Endodermal cell (in vitro differentiated cells): ENCODE data around the gene ZMIZ1. TPM values are rescaled to one million over a fixed set of nuclear protein-coding genes. Genes with fewer than 3 reads are reported as not detected.
A peak's percentile ranks its signal among the peaks of the same experiment; 100 is the strongest.

Experiments used
- DNase-seq: peaks from one replicate; pipeline ENCODE4 v3.0.0-alpha.2; 2017
- H3K27ac ChIP-seq: 2 replicates; pipeline ENCODE4 v1.5.1; 2013; ENCODE audit warnings: mild to moderate bottlenecking, low read depth, low read length, moderate library complexity
- H3K27me3 ChIP-seq: 2 replicates; pipeline ENCODE4 v1.6.1; 2013; ENCODE audit warnings: mild to moderate bottlenecking, low read length, moderate library complexity; ENCODE audit not compliant: insufficient read depth, control insufficient read depth, poor library complexity, severe bottlenecking
- H3K36me3 ChIP-seq: 2 replicates; pipeline ENCODE4 v1.7.0; 2013; ENCODE audit warnings: mild to moderate bottlenecking, low read length, moderate library complexity; ENCODE audit not compliant: control insufficient read depth, insufficient read depth
- H3K4me1 ChIP-seq: one replicate; pipeline ENCODE4 v1.7.0; 2013; ENCODE audit warnings: low read length; ENCODE audit not compliant: control insufficient read depth, insufficient read depth
- H3K4me3 ChIP-seq: 2 replicates; pipeline ENCODE4 v1.5.1; 2013; ENCODE audit warnings: mild to moderate bottlenecking, low read length, moderate library complexity
- H3K9ac ChIP-seq: 2 replicates; pipeline ENCODE4 v1.6.1; 2013; ENCODE audit warnings: mild to moderate bottlenecking, low read length, moderate library complexity; ENCODE audit not compliant: poor library complexity, severe bottlenecking; ENCODE audit errors: extremely low read depth
- H3K9me3 ChIP-seq: 2 replicates; pipeline ENCODE4 v1.6.1; 2013; ENCODE audit warnings: mild to moderate bottlenecking, low read length, moderate library complexity; ENCODE audit not compliant: control insufficient read depth
- H3K27ac Mint-ChIP-seq: 2 replicates; pipeline ENCODE4 v1.8.0; 2020; ENCODE audit warnings: mixed read lengths
- H3K27me3 Mint-ChIP-seq: 2 replicates; pipeline ENCODE4 v1.8.0; 2021; ENCODE audit warnings: mild to moderate bottlenecking, mixed read lengths; ENCODE audit not compliant: insufficient read depth
- H3K36me3 Mint-ChIP-seq: 2 replicates; pipeline ENCODE4 v1.8.0; 2020; ENCODE audit warnings: low read depth, mixed read lengths
- H3K4me1 Mint-ChIP-seq: 2 replicates; pipeline ENCODE4 v1.8.0; 2020; ENCODE audit warnings: mixed read lengths
- H3K4me3 Mint-ChIP-seq: 2 replicates; pipeline ENCODE4 v1.8.0; 2020; ENCODE audit warnings: mild to moderate bottlenecking, moderate library complexity, mixed read lengths
- H3K9me3 Mint-ChIP-seq: 2 replicates; pipeline ENCODE4 v1.8.0; 2020; ENCODE audit warnings: mild to moderate bottlenecking, mixed read lengths
- CTCF ChIP-seq: fragments of 200-600 bp; sonication (generic); conservative IDR thresholded peaks from 2 replicates; pipeline ENCODE4 v1.5.0; 2021; ENCODE audit warnings: antibody characterized with exemption, mild to moderate bottlenecking
- WGBS, 2 experiments: methylation state at CpG; one replicate each; pipeline versions ENCODE4 v1.1.5 to v1.1.7; 2013; ENCODE audit warnings: missing lambda C conversion rate in 2 of 2, mixed read lengths in 1 of 2; ENCODE audit not compliant: insufficient coverage in 1 of 2, insufficient read length in 1 of 2; 5-methylcytosine and 5-hydroxymethylcytosine counted together
- total RNA-seq, 2 donors: library from RNA; stranded (reverse); fragmentation: NEBNext Ultra II Directional in 1 of 2; extraction: Animal tissue kit (Norgen Biotek cat#: 25700) in 1 of 2; gene quantifications; 2 replicates in 1 of 2; 3 replicates in 1 of 2; pipeline ENCODE4 v1.2.1, GENCODE V29; 2021

Gene ZMIZ1
- total RNA-seq, 2 donors from 2014 or later = 65.3 to 67.5 TPM

GRCh38 chr10:79226391-79227245 is 157.9 kb downstream of the ZMIZ1 start:
- H3K4me3 Mint-ChIP-seq = no peak overlapping the region
- H3K27me3 ChIP-seq = no peaks in the 10 kb centered on the region
- peaks cover 33% of the 10 kb centered on the region for H3K4me1 Mint-ChIP-seq
- H3K9me3 ChIP-seq = no peaks in the 10 kb centered on the region
- no peak overlapping the region for H3K27ac ChIP-seq
- H3K36me3 Mint-ChIP-seq = peaks cover 33% of the 10 kb centered on the region
- 96 to 100% methylated on average over 1 to 4 of the region's 4 CpGs for whole genome bisulfite sequencing, 2 experiments
- H3K9ac ChIP-seq = no peak overlapping the region
- TF ChIP-seq CTCF = no peak
- peaks cover 37% of the 10 kb centered on the region for H3K36me3 ChIP-seq
- no peaks in the 10 kb centered on the region for H3K9me3 Mint-ChIP-seq
- peaks cover 16% of the 10 kb centered on the region for H3K4me1 ChIP-seq
- DNase-seq = no peak
- no peak overlapping the region for H3K4me3 ChIP-seq
- no peaks in the 10 kb centered on the region for H3K27me3 Mint-ChIP-seq
- no peak overlapping the region for H3K27ac Mint-ChIP-seq

- no peak overlapping the region for H3K4me3 Mint-ChIP-seq
- peaks cover 5% of the 10 kb centered on the region for H3K4me1 ChIP-seq
- H3K27me3 Mint-ChIP-seq = no peaks in the 10 kb centered on the region
- TF ChIP-seq CTCF = no peak
- H3K36me3 Mint-ChIP-seq = peaks cover 43% of the 10 kb centered on the region
- H3K4me3 ChIP-seq = no peak overlapping the region
- H3K9ac ChIP-seq = no peak overlapping the region
- WGBS, 2 experiments = 83 to 87% methylated on average over 5 of the region's 5 CpGs
- H3K27ac Mint-ChIP-seq = peak overlapping the region; percentile 72
- H3K27me3 ChIP-seq = no peaks in the 10 kb centered on the region
- no peaks in the 10 kb centered on the region for H3K9me3 Mint-ChIP-seq
- H3K36me3 ChIP-seq = peaks cover 43% of the 10 kb centered on the region
- DNase-seq = peak; percentile 70
- no peaks in the 10 kb centered on the region for H3K9me3 ChIP-seq
- no peak overlapping the region for H3K27ac ChIP-seq
- H3K4me1 Mint-ChIP-seq = peaks cover 26% of the 10 kb centered on the region
Observed at GRCh38 chr10:79229071-79229541, 160.3 kb downstream of the ZMIZ1 start.

GRCh38 chr10:79229830-79230327 is 161.1 kb downstream of the ZMIZ1 start:
- Mint-ChIP-seq H3K4me3 (no peak overlapping the region), H3K27ac (peak overlapping the region; percentile 89), H3K9me3 (no peaks in the 10 kb centered on the region), H3K27me3 (no peaks in the 10 kb centered on the region), H3K36me3 (peaks cover 38% of the 10 kb centered on the region), H3K4me1 (peaks cover 27% of the 10 kb centered on the region)
- WGBS, 2 experiments = 71 to 79% methylated on average over 10 to 12 of the region's 12 CpGs
- TF ChIP-seq CTCF = no peak
- peaks cover 5% of the 10 kb centered on the region for H3K4me1 ChIP-seq
- no peak overlapping the region for H3K4me3 ChIP-seq
- no peak overlapping the region for H3K9ac ChIP-seq
- peaks cover 43% of the 10 kb centered on the region for H3K36me3 ChIP-seq
- H3K27me3 ChIP-seq = no peaks in the 10 kb centered on the region
- no peaks in the 10 kb centered on the region for H3K9me3 ChIP-seq
- H3K27ac ChIP-seq = peak overlapping the region; percentile 67
- no peak for DNase-seq
